Measurements from ENCODE around the gene SPRED2.

The SPRED2 gene, protein sequence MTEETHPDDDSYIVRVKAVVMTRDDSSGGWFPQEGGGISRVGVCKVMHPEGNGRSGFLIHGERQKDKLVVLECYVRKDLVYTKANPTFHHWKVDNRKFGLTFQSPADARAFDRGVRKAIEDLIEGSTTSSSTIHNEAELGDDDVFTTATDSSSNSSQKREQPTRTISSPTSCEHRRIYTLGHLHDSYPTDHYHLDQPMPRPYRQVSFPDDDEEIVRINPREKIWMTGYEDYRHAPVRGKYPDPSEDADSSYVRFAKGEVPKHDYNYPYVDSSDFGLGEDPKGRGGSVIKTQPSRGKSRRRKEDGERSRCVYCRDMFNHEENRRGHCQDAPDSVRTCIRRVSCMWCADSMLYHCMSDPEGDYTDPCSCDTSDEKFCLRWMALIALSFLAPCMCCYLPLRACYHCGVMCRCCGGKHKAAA

DNA sequence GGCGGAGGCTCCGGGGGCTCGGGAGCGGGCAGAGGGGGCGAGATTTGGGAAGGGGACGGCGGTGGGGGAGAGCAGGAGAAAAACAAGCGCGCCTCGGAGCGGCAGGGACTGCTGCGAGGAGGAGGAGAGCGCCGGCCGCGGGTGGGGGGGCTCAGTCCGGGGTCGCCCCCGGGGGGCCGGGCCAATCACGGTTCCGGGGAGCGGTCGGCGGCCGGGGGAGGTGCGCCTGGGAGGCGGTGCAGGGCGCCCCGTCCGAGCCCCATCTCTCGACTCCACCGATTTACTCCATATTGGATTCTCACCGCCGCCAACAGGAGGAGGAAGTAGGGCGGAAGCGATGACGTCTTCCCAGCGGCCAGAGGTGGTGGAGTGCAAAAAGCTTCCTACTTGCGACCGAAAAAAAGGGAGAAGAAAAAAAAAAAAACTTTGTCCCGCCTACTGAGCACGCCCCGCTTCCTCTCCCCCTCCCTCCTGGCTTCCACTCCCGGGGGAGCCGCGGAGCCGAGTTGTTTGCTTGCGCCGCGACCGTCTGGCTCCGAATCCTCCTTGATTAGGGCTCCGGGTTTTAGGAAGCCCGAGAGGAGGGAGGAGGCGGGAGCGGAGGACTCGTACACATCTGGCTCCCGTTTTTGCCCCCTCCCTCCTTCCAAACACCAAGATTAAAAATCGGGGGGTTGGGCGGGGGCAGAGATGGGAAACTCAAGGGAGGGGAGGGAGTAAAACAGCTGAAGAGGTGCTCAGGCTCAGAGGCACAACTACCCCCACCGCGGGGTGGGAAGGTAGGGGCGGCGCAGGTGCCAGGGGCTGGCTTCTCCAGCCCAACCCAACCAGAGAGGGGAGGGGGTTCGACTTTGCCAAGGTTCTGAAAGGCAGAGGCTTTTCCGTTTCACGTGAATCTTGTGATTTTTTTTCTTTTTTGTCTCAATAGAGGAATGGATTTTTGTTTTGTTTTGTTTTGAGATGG, at the start of gene SPRED2:
TSS of gene SPRED2 (minus strand) at position 373 of the 964 bp plus-strand sequence. CDS start 612 bp downstream, outside the sequence.
- peak; percentile 96 for DNase-seq (ENCODE audit: low spot score)

GRCh38 chr2:65481961-65482360, 49.6 kb upstream of the SPRED2 start:
- no peak for DNase-seq (ENCODE audit: low spot score)

GRCh38 chr2:65479524-65479923, 47.1 kb upstream of the SPRED2 start:
- no peak for DNase-seq (ENCODE audit: low spot score)

DNA sequence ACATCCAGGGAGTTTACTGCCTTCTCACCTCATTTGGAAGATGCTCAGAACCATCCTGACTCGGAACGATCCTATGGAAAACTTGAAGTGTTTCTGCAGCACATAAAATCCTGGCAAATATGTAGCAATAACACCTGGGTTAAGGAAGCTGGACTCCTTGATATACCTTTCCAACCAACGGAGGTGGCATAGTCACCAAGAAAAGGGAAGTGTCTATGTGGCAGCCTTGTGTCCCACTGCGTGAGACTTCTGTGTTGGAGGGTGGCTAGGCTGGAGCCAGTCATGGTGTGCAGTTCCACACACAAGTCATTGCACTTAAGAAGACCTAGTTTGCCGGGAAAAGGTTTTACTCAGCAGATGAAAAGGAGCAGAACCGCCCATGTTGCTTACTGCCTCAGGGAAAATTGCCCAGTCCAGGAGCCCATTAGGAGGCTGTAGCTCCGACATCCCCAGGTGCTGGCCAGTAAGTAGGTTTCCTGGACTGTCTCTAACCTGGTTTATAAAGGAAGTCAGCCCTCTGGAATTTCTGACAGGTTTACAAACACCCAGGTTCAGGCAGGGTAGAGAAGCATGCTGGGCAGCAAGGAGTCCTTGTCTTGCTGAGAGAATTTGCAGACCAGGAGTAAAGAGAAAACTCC, 46.2 kb upstream of the SPRED2 start:
- no peak for DNase-seq (ENCODE audit: low spot score)

DNA sequence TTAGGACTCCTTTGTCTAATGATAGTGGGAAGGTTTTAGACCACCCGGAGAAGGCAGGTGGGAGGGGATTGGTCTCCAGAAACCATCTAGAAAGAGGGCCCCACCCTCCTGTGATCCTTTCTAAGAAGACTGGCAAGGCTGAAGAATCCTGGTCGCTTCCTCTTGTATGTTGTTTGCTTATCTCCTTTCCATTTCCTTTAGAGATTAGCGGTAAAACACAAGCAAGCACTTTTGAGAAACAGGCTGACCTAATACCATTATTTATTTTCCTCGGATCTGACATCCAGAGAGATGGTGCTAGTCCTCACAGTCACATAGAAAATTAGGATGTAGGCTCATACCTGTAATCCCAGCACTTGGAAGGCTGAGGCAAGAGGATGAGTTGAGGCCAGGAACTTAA, 45.2 kb upstream of the SPRED2 start:
- DNase-seq (ENCODE audit: low spot score), result no peak

DNA sequence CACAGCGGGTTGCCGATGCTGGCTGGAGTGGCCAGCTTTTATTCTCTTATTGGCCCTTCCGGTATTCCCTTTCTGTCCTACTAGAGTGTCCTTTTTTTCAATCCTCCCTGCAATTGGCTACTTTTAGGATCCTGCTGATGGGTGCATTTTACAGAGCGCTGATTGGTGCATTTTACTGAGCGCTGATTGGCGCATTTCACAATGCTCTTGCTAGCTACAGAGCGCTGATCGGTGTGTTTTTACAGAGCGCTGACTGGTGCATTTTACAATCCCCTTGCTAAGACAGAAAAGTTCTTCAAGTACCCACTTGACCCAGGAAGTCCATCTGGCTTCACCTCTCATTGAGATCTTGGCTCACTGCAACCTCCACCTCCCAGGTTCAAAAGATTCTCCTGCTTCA, 44.4 kb upstream of the SPRED2 start:
- DNase-seq (ENCODE audit: low spot score), result no peak

DNA sequence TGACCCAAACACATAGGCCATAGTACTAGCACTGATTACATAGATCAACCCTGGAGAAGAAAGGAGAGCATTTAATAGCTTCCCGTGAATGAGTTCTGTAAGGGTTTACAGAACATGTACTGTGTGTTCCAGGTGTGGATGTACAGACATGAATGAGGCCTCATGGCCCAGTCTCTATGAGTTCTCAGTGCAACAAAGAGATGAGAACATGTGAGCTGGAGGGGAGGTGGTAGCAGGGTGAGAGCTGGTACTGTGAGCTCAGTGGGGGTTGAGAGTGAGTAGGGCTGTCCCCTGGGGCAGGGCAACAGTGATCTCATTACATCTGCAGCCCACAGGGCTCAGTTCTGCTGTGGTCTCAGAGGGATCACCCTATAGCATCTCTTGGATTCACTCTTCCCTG, 42.6 kb upstream of the SPRED2 start:
- no peak for DNase-seq (ENCODE audit: low spot score)

- no peak for DNase-seq (ENCODE audit: low spot score)
Measured at GRCh38 chr2:65473045-65473444, 40.6 kb upstream of the SPRED2 start.

GRCh38 chr2:65471409-65471808, 39.0 kb upstream of the SPRED2 start:
- no peak for DNase-seq (ENCODE audit: low spot score)

GRCh38 chr2:65466551-65466950, 34.2 kb upstream of the SPRED2 start:
- no peak for DNase-seq (ENCODE audit: low spot score)

DNA sequence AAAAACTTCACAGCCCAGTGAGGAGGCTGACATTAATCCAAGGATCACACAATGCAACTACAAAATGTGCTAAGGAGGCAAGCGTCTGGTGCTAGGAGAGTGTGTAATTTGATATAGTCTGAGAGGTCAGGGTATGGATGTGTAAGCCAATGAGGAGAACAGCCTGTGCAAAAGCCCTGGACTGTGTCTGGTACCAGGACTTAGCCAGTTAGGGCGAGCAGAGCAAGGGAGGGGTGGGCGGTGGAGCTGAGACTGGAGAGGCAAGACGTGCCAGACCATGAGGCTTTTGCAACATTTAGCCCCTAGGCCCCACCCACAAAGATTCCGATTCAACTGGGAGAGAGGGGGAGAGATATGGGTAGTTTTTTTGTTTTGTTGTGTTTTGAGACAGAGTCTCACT, 33.5 kb upstream of the SPRED2 start:
- no peak for DNase-seq (ENCODE audit: low spot score)

- DNase-seq (ENCODE audit: low spot score), result no peak
Measured at GRCh38 chr2:65465124-65465523, 32.7 kb upstream of the SPRED2 start.

- no peak for DNase-seq (ENCODE audit: low spot score)
Measured at GRCh38 chr2:65464604-65465003, 32.2 kb upstream of the SPRED2 start.

DNA sequence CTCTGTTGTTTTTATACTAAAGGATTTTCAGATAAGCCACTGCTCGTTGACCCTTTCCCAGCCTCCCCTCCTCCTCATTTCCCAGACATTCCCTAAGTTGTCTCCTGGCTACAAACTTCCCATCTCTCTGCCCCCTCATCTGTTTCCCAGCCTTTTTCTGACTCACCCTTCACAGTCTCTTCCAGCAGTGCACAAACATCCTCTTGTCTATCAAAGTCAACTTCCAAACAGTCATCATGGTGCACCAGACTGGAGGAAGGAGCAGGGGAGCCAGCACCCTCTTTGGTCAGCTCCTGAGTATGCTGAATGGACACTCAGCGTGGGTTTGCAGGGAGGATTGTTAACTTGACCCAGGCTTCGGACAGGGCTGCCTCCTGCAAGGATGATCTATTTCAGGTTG, 26.6 kb upstream of the SPRED2 start:
- DNase-seq (ENCODE audit: low spot score), result no peak

DNA sequence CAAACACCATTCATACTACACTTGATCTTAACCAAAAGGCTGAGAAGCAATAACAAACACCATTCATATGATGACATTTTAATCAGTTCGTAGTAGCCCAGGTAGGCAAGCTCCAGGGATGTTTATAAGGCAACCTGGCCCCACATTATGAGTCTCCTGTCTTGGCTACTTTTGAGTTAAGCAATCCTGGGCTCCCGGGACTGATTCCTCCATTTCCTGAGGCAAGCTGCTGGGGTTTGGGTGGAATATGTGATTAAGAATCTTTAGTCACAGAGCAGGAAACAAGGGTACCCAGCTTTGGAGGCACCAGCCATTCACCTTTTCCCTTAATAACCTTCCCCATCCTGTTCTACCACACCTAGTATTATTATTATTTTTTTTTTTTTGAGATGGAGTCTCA, 24.5 kb upstream of the SPRED2 start:
- DNase-seq (ENCODE audit: low spot score), result no peak

GRCh38 chr2:65456064-65456463, 23.7 kb upstream of the SPRED2 start:
- peak; percentile 72 for DNase-seq (ENCODE audit: low spot score)

GRCh38 chr2:65453916-65454315, 21.5 kb upstream of the SPRED2 start:
- no peak for DNase-seq (ENCODE audit: low spot score)

GRCh38 chr2:65452150-65452895, 19.9 kb upstream of the SPRED2 start:
- no peak for DNase-seq (ENCODE audit: low spot score)

DNA sequence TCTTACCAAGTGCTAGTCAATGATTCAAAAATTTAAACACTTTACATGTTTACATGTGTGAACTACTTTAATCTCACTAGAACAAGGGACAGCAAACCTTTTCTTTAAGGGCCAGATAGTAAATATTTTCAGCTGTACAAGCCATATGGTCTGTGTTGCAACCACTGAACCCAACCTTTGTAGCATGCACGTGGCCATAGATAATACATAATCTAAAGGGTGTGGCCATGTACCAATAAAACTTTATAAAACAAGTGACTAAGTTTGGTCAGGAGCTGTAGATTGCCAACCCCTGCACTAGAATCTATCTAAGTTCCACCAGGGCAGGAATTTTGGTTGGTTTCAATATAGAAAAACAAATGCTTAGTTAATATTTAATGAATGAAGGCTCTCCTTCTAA, 18.4 kb upstream of the SPRED2 start:
- no peak for DNase-seq (ENCODE audit: low spot score)

DNA sequence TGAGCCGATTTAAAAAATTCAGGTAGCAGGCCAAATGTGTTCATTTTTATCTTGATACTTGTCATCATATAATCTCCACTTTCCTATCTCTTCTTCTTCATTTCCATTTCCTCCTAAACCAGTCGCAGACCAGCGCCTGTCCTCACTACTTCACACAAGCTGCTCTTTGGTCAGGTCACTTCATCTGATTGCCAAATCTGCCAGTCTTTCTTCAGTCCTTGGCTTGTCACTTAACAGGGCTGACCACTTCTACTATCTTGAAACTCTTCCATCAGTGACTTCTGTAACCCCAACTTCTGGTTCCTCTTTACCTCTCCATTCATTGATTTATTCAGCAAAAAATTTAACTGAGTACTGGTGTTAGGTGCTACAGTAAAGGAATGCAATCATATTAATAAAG, 18.0 kb upstream of the SPRED2 start:
- no peak for DNase-seq (ENCODE audit: low spot score)

- no peak for DNase-seq (ENCODE audit: low spot score)
Measured at GRCh38 chr2:65443509-65444186, 11.2 kb upstream of the SPRED2 start.
